ENCODE measurements around the gene AFAP1. TPM values are rescaled to one million over a fixed set of nuclear protein-coding genes. Genes with fewer than 3 reads are reported as not detected.

The AFAP1 gene
- total and polyA plus RNA-seq, 2 of the 4 experiments (the other 2 are of a cell fraction) = 48.2 to 80.9 TPM

- H2BK15ac ChIP-seq (ENCODE audit: low read depth, low read length) = no peak overlapping the region
- POLR2A ChIA-PET (ENCODE audit: unreplicated experiment) = no interaction called here
- peak overlapping the region; percentile 95 for H2BK5ac ChIP-seq (ENCODE audit: low read depth, low read length, poor library complexity, severe bottlenecking)
- H3K4ac ChIP-seq (ENCODE audit: low read depth, low read length) = peak overlapping the region; percentile 52; the same call in 1 of the 2 replicates
- no CpG with 5 or more reads among the region's 7 CpGs for WGBS, 2 experiments (ENCODE audit: extremely low coverage in 2 of 2, insufficient read length in 1 of 2)
- 0 out of 2 replicates have a peak, but pooled peaks cover 3% of the 10 kb centered on the region for H3K36me3 ChIP-seq (ENCODE audit: control insufficient read depth, insufficient read depth, low read length)
- no peak overlapping the region; the same call in 1 of the 2 replicates for H3K18ac ChIP-seq (ENCODE audit: low read depth, low read length)
- ATAC-seq (ENCODE audit: low read depth) (no peak), DNase-seq (no peak)
- H3K4me1 ChIP-seq (ENCODE audit: control insufficient read depth, insufficient read depth, low read length) = peaks cover 41% of the 10 kb centered on the region
- no peak overlapping the region; the same call in 1 of the 2 replicates for H2BK20ac ChIP-seq (ENCODE audit: low read depth, low read length)
- CTCF ChIA-PET = interaction anchor here (1.1 kb wide), 1 partner anchor 58 kb away, joined by 4 read pairs; no protein-coding TSS in a partner anchor
- in situ Hi-C loops (cut with MboI; ENCODE audit: low sequenced_read_pairs) (no loop called here), intact Hi-C loops (cut with micrococcal nuclease) (no loop called here), dilution Hi-C loops (cut with HindIII; ENCODE audit: low sequenced_read_pairs, unreplicated experiment) (no loop called here)
- H3K9me1 ChIP-seq (ENCODE audit: insufficient read depth, low read length) = peaks cover 30% of the 10 kb centered on the region
- H4K5ac ChIP-seq (ENCODE audit: low read depth, low read length) = no peak overlapping the region
- peak overlapping the region; percentile 26 to 41; a peak in 2 of 4 replicates for H4K8ac ChIP-seq (ENCODE audit: low read depth in 2 of 2, low read length in 2 of 2)
- H2AK9ac ChIP-seq (replicated peaks; ENCODE audit: low read depth, low read length, poor library complexity) = no peak overlapping the region
- peaks cover 0 to 76% of the 10 kb centered on the region in 2 experiments; a peak in 3 of 4 replicates for H3K79me1 ChIP-seq (ENCODE audit: low read depth in 1 of 2, low read length in 2 of 2)
- H3K4me2 ChIP-seq (ENCODE audit: low read depth, low read length) = peak overlapping the region; percentile 14; the same call in 1 of the 2 replicates
- H4K20me1 ChIP-seq (ENCODE audit: insufficient read depth, low read length) = peaks cover 69% of the 10 kb centered on the region
- no peak overlapping the region for H4K91ac ChIP-seq (ENCODE audit: insufficient read depth, low read depth, low read length)
- no TSS peak for BruUV-seq (replicated peaks)
- peak overlapping the region; percentile 37; the same call in 1 of the 2 replicates for H2BK120ac ChIP-seq (ENCODE audit: low read depth, low read length)
- no peak overlapping the region for H3K56ac ChIP-seq (ENCODE audit: extremely low read depth, insufficient read depth, low read length)
- no peaks in the 10 kb centered on the region for H3K9me3 ChIP-seq (ENCODE audit: control insufficient read depth, insufficient read depth, low read length)
- H3K4me3 ChIP-seq (ENCODE audit: insufficient read depth, low read depth, low read length) = no peak overlapping the region
- no peak overlapping the region for H3K27ac ChIP-seq (ENCODE audit: insufficient read depth, low read length)
- H3K27me3 ChIP-seq (ENCODE audit: control insufficient read depth, insufficient read depth, low read length) = no peaks in the 10 kb centered on the region
- no peak overlapping the region for H2AFZ ChIP-seq (replicated peaks; ENCODE audit: low read length, poor library complexity)
- no peak overlapping the region for H2AK5ac ChIP-seq (ENCODE audit: low read depth, low read length)
- peak overlapping the region; percentile 44 for H3K23ac ChIP-seq (ENCODE audit: low read depth, low read length)
- TF ChIP-seq SMC3 (IDR thresholded peaks at IDR 0.05; ENCODE audit: low read depth, low read length) (no peak), ELK1 (IDR thresholded peaks at IDR 0.05; ENCODE audit: borderline replicate concordance, low read depth, low read length) (no peak), NFE2L2 (IDR thresholded peaks at IDR 0.05; ENCODE audit: low read depth, low read length) (no peak), RFX5 (IDR thresholded peaks at IDR 0.05; ENCODE audit: low read depth, low read length) (no peak), FOS (IDR thresholded peaks at IDR 0.05; ENCODE audit: low read depth, low read length) (no peak), RCOR1 (IDR thresholded peaks at IDR 0.05; ENCODE audit: insufficient replicate concordance, low read length) (no peak), CEBPB (IDR thresholded peaks at IDR 0.05; ENCODE audit: low read depth, low read length) (no peak), MXI1 (IDR thresholded peaks at IDR 0.05; ENCODE audit: borderline replicate concordance, low read depth, low read length) (no peak), BHLHE40 (IDR thresholded peaks at IDR 0.05; ENCODE audit: low read depth, low read length) (no peak), POLR2A (IDR thresholded peaks at IDR 0.05; ENCODE audit: low read depth, low read length) (no peak), CTCF (conservative IDR thresholded peaks at IDR 0.05; ENCODE audit: low read depth, low read length) (no peak)
- no peak overlapping the region; the same call in 1 of the 2 replicates for H3K9ac ChIP-seq (ENCODE audit: low read depth, low read length)
- H3K14ac ChIP-seq (replicated peaks; ENCODE audit: low read depth, low read length) = peak overlapping the region; percentile 62; the same call in 1 of the 2 replicates
These were observed 37.5 kb downstream of the AFAP1 start for GRCh38 chr4:7902101-7902553.

Measured in IMR-90 (cell line).